H1 (cell line): ENCODE results near the gene JAKMIP2. TPM values are rescaled to one million over a fixed set of nuclear protein-coding genes. Genes with fewer than 3 reads are reported as not detected.
"Not testable (repeated sequence)": the region's sequence is repeated elsewhere in the genome, so short reads cannot be mapped to it uniquely, and the experiment has no call there.

ENCODE experiments used
- CTCF ChIA-PET: fragments of 300-600 bp; sonication (Branson Sonifier 250); formaldehyde crosslinking; loops from one replicate; lab custom pipeline; 2021; ENCODE audit not compliant: partially characterized antibody; lab: Charles Lee
- POLR2A ChIA-PET: fragments of 300-600 bp; sonication (Branson Sonifier 250); formaldehyde crosslinking; loops from one replicate; lab custom pipeline; 2021; ENCODE audit warnings: inconsistent platforms; ENCODE audit not compliant: partially characterized antibody; lab: Charles Lee
- DNase-seq, 2 experiments: peaks; one replicate each; pipeline versions ENCODE4 v3.0.0 to v3.0.0-alpha.2; 2010 to 2022; ENCODE audit warnings: low spot score in 2 of 2, low read depth in 1 of 2, mixed read lengths in 1 of 2
- FAIRE-seq: peaks from 2 replicates; lab custom pipeline; 2011; peaks lifted over from hg19 to GRCh38; lab: Jason Lieb, UNC
- H2AFZ ChIP-seq: 2 replicates; pipeline ENCODE4 v1.8.1; 2012; ENCODE audit warnings: low read length, inconsistent platforms
- H2AK5ac ChIP-seq: 2 replicates; pipeline ENCODE4 v1.6.1; 2013; ENCODE audit warnings: low read depth, low read length
- H2BK120ac ChIP-seq: replicated peaks from 2 replicates; pipeline ENCODE3; 2013; ENCODE audit warnings: low read depth, low read length, inconsistent platforms
- H2BK12ac ChIP-seq: 2 replicates; pipeline ENCODE4 v1.6.1; 2013; ENCODE audit warnings: low read depth, low read length
- H2BK15ac ChIP-seq: 2 replicates; pipeline ENCODE4 v1.6.1; 2013; ENCODE audit warnings: low read length
- H2BK20ac ChIP-seq: 2 replicates; pipeline ENCODE4 v1.6.1; 2013; ENCODE audit warnings: low read length
- H2BK5ac ChIP-seq: 2 replicates; pipeline ENCODE4 v1.6.1; 2013; ENCODE audit warnings: low read depth, low read length
- H3K14ac ChIP-seq: 2 replicates; pipeline ENCODE4 v1.6.1; 2013; ENCODE audit warnings: inconsistent platforms; ENCODE audit not compliant: insufficient read length
- H3K18ac ChIP-seq: 2 replicates; pipeline ENCODE4 v1.6.1; 2013; ENCODE audit warnings: low read length; ENCODE audit errors: extremely low read depth
- H3K23ac ChIP-seq: 2 replicates; pipeline ENCODE4 v1.6.1; 2013; ENCODE audit warnings: inconsistent platforms; ENCODE audit not compliant: insufficient read length
- H3K23me2 ChIP-seq: 2 replicates; pipeline ENCODE4 v1.6.1; 2013; ENCODE audit warnings: low read depth, low read length
- H3K27ac ChIP-seq: 2 replicates; pipeline ENCODE4 v1.6.1; 2011; ENCODE audit warnings: low read depth, low read length, inconsistent platforms
- H3K27me3 ChIP-seq, 4 experiments: replicated peaks in 1 of 4; 1 replicate in 1 of 4; 2 replicates in 3 of 4; pipeline versions ENCODE4 v1.6.1 to v1.8.1; 2011 to 2013; ENCODE audit warnings: low read length in 3 of 4, mild to moderate bottlenecking in 3 of 4, inconsistent platforms in 2 of 4, mixed read lengths in 2 of 4, moderate library complexity in 1 of 4; ENCODE audit not compliant: control insufficient read depth in 3 of 4, insufficient read depth in 3 of 4; ENCODE audit errors: extremely low read depth in 1 of 4
- H3K36me3 ChIP-seq, 4 experiments: 2 replicates each; pipeline versions ENCODE4 v1.6.1 to v1.8.1; 2011 to 2013; ENCODE audit warnings: mild to moderate bottlenecking in 4 of 4, low read length in 3 of 4, moderate library complexity in 2 of 4, control low read depth in 1 of 4, inconsistent platforms in 1 of 4; ENCODE audit not compliant: insufficient read depth in 4 of 4, control insufficient read depth in 2 of 4
- H3K4ac ChIP-seq: replicated peaks from 2 replicates; pipeline ENCODE3; 2013; ENCODE audit warnings: low read length, low read depth, mixed read lengths, inconsistent platforms; ENCODE audit not compliant: insufficient read length
- H3K4me1 ChIP-seq, 4 experiments: replicated peaks in 1 of 4; 1 replicate in 1 of 4; 2 replicates in 3 of 4; pipeline versions ENCODE4 v1.6.1 to v1.8.1; 2011 to 2013; ENCODE audit warnings: low read length in 3 of 4, inconsistent platforms in 2 of 4, mixed read lengths in 1 of 4; ENCODE audit not compliant: insufficient read depth in 4 of 4, control insufficient read depth in 3 of 4
- H3K4me2 ChIP-seq, 2 experiments: 2 replicates each; pipeline versions ENCODE4 v1.6.1 to v1.8.1; 2011 to 2013; ENCODE audit warnings: low read depth in 2 of 2, low read length in 2 of 2, control low read depth in 1 of 2, inconsistent platforms in 1 of 2, mild to moderate bottlenecking in 1 of 2; ENCODE audit not compliant: insufficient read depth in 1 of 2
- H3K4me3 ChIP-seq, 4 experiments: fragments of 200-600, 300-600 bp in 1 of 4; sonication (generic), shearing (Covaris generic), sonication (Bioruptor Twin) in 1 of 4; 2 replicates each; pipeline versions ENCODE4 v1.5.1 to v1.8.1; 2011 to 2016; ENCODE audit warnings: low read length in 4 of 4, low read depth in 3 of 4, control low read depth in 2 of 4, inconsistent platforms in 2 of 4, mild to moderate bottlenecking in 2 of 4, mixed read lengths in 1 of 4, moderate library complexity in 1 of 4; ENCODE audit not compliant: insufficient read depth in 2 of 4; ENCODE audit errors: extremely low read depth in 1 of 4
- H3K56ac ChIP-seq: replicated peaks from 2 replicates; pipeline ENCODE3; 2013; ENCODE audit warnings: low read depth, mild to moderate bottlenecking, mixed read lengths, low read length, inconsistent platforms; ENCODE audit not compliant: insufficient read length
- H3K79me1 ChIP-seq: 2 replicates; pipeline ENCODE4 v1.6.1; 2013; ENCODE audit warnings: low read depth, low read length, control low read depth
- H3K79me2 ChIP-seq, 2 experiments: 2 replicates each; pipeline versions ENCODE4 v1.6.1 to v1.8.1; 2012 to 2013; ENCODE audit warnings: low read length in 2 of 2, mild to moderate bottlenecking in 2 of 2, inconsistent platforms in 1 of 2; ENCODE audit not compliant: insufficient read depth in 2 of 2, control insufficient read depth in 1 of 2
- H3K9ac ChIP-seq, 4 experiments: replicated peaks in 1 of 4; 1 replicate in 1 of 4; 2 replicates in 3 of 4; pipeline versions ENCODE4 v1.6.1 to v1.8.1; 2011 to 2013; ENCODE audit warnings: low read depth in 3 of 4, low read length in 3 of 4, control low read depth in 2 of 4, mild to moderate bottlenecking in 2 of 4, moderate library complexity in 2 of 4, inconsistent platforms in 1 of 4; ENCODE audit errors: extremely low read depth in 1 of 4
- H3K9me3 ChIP-seq, 2 experiments: 2 replicates each; pipeline versions ENCODE4 v1.6.1 to v1.8.1; 2012 to 2013; ENCODE audit warnings: mild to moderate bottlenecking in 2 of 2, moderate library complexity in 2 of 2, control low read depth in 1 of 2, inconsistent platforms in 1 of 2, low read depth in 1 of 2, low read length in 1 of 2, mixed read lengths in 1 of 2; ENCODE audit not compliant: insufficient read depth in 2 of 2
- H4K20me1 ChIP-seq, 2 experiments: replicated peaks in 1 of 2; 2 replicates each; pipeline versions ENCODE3 to v1.8.1; 2011 to 2013; ENCODE audit warnings: inconsistent platforms in 2 of 2, low read length in 2 of 2, mild to moderate bottlenecking in 1 of 2; ENCODE audit not compliant: insufficient read depth in 2 of 2, control insufficient read depth in 1 of 2
- H4K5ac ChIP-seq: 2 replicates; pipeline ENCODE4 v1.6.1; 2013; ENCODE audit warnings: low read length, low read depth, mixed read lengths, inconsistent platforms; ENCODE audit not compliant: insufficient read length
- H4K8ac ChIP-seq: 2 replicates; pipeline ENCODE4 v1.8.0; 2013; ENCODE audit warnings: mild to moderate bottlenecking, moderate library complexity, low read length, inconsistent platforms; ENCODE audit not compliant: insufficient read depth; ENCODE audit errors: extremely low read depth
- H4K91ac ChIP-seq: replicated peaks from 2 replicates; pipeline ENCODE3; 2013; ENCODE audit warnings: low read length, mixed read lengths, inconsistent platforms; ENCODE audit not compliant: insufficient read length
- EGR1 ChIP-seq: IDR thresholded peaks from 2 replicates; pipeline ENCODE4 v1.6.1; 2011; ENCODE audit warnings: low read depth, low read length, borderline replicate concordance
- TAF1 ChIP-seq: IDR thresholded peaks from 2 replicates; pipeline ENCODE4 v1.6.1; 2011; ENCODE audit warnings: mild to moderate bottlenecking, low read depth, low read length
- WGBS, 2 experiments: shearing (Covaris generic) in 1 of 2; methylation state at CpG; one replicate each; pipeline versions ENCODE4 v1.1.6 to v1.1.7; 2013 to 2015; ENCODE audit warnings: low lambda C conversion rate in 2 of 2, mixed read lengths in 2 of 2, inconsistent platforms in 1 of 2, low coverage in 1 of 2, missing lambda C conversion rate in 1 of 2; ENCODE audit not compliant: insufficient replicate concordance in 2 of 2, insufficient coverage in 1 of 2, insufficient read length in 1 of 2; ENCODE audit errors: extremely low coverage in 1 of 2, missing lambda C conversion rate in 1 of 2; 5-methylcytosine and 5-hydroxymethylcytosine counted together
- polyA plus RNA-seq, 7 experiments: library from polyadenylated mRNA; depleted of rRNA in 3 of 7; stranded (reverse) in 5 of 7; unstranded in 2 of 7; fragments of >200 nt in 5 of 7; fragments of 200-250 nt in 2 of 7; gene quantifications; 1 replicate in 5 of 7; 2 replicates in 1 of 7; 4 replicates in 1 of 7; pipeline versions ENCODE4 v1.2.1 to v1.2.3, GENCODE V29; 2011 to 2013; ENCODE audit warnings: missing spikeins in 2 of 7, mixed read lengths in 2 of 7
- total RNA-seq: library from RNA; stranded (reverse); fragmentation: NEBNext Ultra II Directional; extraction: Animal tissue kit (Norgen Biotek cat#: 25700); gene quantifications from 2 replicates; pipeline ENCODE4 v1.2.1, GENCODE V29; 2021

Gene JAKMIP2
- total and polyA plus RNA-seq, 2 of the 8 experiments (the other 6 are each of a cell fraction or from before 2014, with no cell fraction given), result 2.4 to 13.6 TPM

DNA sequence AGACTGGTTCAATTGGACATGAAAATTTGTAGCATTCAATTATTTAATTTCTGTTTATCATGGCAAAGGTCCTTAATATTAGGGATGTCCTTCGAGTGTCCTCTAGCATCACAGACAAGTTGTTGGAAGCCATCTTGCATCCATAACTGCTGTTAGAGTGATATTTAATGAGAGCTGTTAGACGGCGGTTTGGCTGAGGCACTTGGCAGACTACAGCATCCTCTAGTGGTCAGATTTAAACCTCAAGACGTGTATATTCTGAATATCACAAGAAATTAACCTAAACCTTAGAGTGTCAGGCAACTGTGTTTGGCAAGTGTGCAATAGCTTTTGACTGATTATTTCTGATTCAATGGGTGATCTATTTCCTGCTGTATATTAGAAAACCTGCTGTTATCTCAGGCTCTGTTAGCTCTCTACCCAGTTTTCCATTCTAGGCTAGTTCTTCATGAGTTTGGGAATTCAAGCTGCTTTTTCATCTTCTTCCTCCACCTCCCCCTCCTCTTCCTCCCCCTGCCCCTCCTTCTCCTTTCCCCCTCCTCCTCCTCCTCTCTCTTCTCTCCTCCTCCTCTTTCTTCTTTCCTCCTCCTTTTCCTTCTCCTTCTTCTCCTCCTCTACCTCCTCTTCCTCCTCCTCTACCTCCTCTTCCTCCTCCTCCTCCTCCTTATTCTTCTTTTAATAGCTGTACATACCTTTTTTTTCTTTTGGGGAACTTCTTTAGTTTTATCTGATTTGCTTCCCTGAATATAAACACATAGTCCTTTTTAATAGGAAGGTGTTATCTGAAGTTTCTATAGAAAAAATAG lies 40.4 kb upstream of the JAKMIP2 start (continued):
- TF ChIP-seq EGR1, result no peak
- no peak for TF ChIP-seq TAF1

GRCh38 chr5:147822222-147822621 lies 39.7 kb upstream of the JAKMIP2 start:
- WGBS, 2 experiments, result 89% methylated on average over 3 of the region's 3 CpGs; no CpG with 5 or more reads in 1 of the 2 experiments
- H4K20me1 ChIP-seq, H3K4me1 ChIP-seq: not testable (repeated sequence)

More at GRCh38 chr5:147822222-147822621, 39.7 kb upstream of the JAKMIP2 start:
- H3K9me3 ChIP-seq, H2AK5ac ChIP-seq, H3K18ac ChIP-seq, H2BK15ac ChIP-seq, H3K36me3 ChIP-seq, H2AFZ ChIP-seq, H3K9ac ChIP-seq, H3K4me3 ChIP-seq, H3K56ac ChIP-seq, H3K14ac ChIP-seq, H2BK20ac ChIP-seq, DNase-seq, H3K27me3 ChIP-seq, H3K79me1 ChIP-seq, H3K4ac ChIP-seq, H3K4me2 ChIP-seq, H4K91ac ChIP-seq, H3K23me2 ChIP-seq, H2BK5ac ChIP-seq, H3K27ac ChIP-seq, FAIRE-seq, H2BK120ac ChIP-seq, H4K8ac ChIP-seq, H3K23ac ChIP-seq, H3K79me2 ChIP-seq, H2BK12ac ChIP-seq, H4K5ac ChIP-seq: not testable (repeated sequence)
- ChIA-PET CTCF (interaction anchor here (0.5 to 2.7 kb wide), 40 partner anchors 10 to 300 kb away, joined by 3 to 53 read pairs (median 4); partner anchors contain the start of gene JAKMIP2), POLR2A (interaction anchor here (1.0 to 1.7 kb wide), 2 partner anchors 42 to 178 kb away, joined by 3 read pairs; no protein-coding TSS in a partner anchor)
